ENCODE measurements around the gene DRG2.

The DRG2 gene

DNA sequence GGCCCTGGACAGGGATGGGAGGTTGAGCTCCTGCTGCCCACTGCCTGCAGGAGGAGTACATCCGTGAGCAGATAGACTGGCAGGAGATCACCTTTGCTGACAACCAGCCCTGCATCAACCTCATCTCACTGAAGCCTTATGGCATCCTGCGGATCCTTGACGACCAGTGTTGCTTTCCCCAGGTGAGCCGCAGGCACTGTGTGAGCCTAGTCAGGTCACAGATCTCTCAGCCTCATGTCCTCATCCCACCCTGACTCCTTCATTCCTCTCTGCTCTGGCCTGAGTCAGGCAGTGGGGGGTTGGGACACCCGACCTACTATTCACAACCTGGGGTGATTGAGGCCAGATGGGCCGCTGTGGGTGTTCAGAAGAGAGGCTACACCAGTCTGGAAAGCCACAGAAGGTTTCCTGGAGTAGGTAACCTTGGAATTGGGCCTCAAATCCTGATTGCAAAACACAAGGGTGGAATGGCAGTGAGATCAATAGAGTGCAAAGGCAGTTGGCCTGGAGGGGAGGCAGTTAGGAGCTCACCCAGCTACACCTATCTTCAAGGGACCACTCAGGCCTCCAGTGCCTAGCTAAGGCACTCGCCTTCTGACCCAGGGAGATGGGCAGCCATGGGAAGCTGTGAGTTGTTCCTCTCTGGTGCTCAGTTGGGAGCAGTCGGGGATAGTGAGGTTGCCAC lies 50.5 kb downstream of the DRG2 start:
- TF ChIP-seq, protein P1, sequence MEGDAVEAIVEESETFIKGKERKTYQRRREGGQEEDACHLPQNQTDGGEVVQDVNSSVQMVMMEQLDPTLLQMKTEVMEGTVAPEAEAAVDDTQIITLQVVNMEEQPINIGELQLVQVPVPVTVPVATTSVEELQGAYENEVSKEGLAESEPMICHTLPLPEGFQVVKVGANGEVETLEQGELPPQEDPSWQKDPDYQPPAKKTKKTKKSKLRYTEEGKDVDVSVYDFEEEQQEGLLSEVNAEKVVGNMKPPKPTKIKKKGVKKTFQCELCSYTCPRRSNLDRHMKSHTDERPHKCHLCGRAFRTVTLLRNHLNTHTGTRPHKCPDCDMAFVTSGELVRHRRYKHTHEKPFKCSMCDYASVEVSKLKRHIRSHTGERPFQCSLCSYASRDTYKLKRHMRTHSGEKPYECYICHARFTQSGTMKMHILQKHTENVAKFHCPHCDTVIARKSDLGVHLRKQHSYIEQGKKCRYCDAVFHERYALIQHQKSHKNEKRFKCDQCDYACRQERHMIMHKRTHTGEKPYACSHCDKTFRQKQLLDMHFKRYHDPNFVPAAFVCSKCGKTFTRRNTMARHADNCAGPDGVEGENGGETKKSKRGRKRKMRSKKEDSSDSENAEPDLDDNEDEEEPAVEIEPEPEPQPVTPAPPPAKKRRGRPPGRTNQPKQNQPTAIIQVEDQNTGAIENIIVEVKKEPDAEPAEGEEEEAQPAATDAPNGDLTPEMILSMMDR (IDR thresholded peaks at IDR 0.05; ENCODE audit: control insufficient read depth, extremely low read depth, insufficient read depth) = no peak
- H3K4me3 ChIP-seq (ENCODE audit: low read depth, low read length) = no peak overlapping the region
- DNase-seq (ENCODE audit: low read depth) = no peak

DNA sequence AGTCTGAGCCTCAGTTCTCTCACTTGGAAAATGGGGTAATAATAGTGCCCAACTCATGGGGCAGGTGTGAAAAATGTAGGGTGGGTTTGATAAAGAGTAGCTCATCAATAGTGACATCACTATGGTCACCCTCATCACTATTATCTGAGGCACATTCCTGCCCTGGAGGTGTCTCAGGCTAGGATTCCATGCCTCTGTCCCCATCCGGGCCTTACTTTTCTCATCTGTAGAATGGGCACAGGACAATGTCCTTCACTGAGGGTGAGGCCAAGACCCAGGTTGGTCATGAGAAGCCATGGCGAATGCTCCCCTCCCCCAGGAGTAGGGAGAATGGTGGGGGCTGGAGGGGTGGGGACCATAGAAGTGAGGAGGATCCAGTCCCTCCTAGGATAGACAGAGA lies 51.3 kb downstream of the DRG2 start:
- TF ChIP-seq, protein P1 (IDR thresholded peaks at IDR 0.05; ENCODE audit: control insufficient read depth, extremely low read depth, insufficient read depth) = no peak
- no peak overlapping the region for H3K4me3 ChIP-seq (ENCODE audit: low read depth, low read length)
- no peak for DNase-seq (ENCODE audit: low read depth)

DNA sequence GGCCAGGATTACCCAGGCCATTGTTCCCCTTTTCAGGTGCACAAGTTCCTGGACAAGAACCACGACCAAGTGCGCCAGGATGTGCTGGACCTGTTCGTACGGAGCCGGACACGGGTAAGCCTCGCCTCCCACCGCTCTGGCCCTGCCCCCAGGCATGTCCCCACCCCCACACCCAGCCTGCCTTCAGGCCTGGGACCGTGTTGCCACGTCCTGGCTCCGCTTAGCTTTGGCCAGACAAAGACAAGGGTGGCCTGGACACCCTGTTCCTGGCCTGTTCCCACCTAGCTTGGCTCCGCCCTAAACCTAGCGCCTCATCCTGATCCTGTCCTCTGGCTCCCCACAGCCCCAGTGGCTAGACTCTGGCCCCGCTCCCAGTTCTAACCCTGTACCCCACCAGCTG lies 51.8 kb downstream of the DRG2 start:
- H3K4me3 ChIP-seq (ENCODE audit: low read depth, low read length) = no peak overlapping the region
- TF ChIP-seq, protein P1 (IDR thresholded peaks at IDR 0.05; ENCODE audit: control insufficient read depth, extremely low read depth, insufficient read depth) = no peak
- no peak for DNase-seq (ENCODE audit: low read depth)

DNA sequence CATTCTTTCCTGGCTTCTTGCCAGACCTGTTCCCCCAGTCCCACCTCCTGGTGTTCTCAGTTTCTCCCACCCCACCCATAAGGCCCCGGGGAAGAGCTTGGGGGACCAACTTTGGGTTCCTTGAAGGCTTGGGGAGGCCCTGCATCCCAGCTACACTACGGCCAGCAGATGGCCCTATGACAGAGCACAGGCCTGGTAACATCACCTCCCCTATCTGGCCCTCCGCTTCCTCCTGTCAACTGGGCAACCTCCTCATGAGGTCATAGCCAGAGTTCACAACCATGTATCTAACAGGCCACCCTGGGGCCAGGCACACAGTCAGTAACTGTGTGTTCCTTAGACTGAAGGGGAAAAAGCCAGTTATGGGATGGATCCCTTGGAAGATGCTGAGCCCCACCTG lies 52.2 kb downstream of the DRG2 start:
- TF ChIP-seq, protein P1 (IDR thresholded peaks at IDR 0.05; ENCODE audit: control insufficient read depth, extremely low read depth, insufficient read depth) = peak; percentile 21; the same call in 1 of the 2 replicates
- DNase-seq (ENCODE audit: low read depth) = no peak
- no peak overlapping the region for H3K4me3 ChIP-seq (ENCODE audit: low read depth, low read length)

DNA sequence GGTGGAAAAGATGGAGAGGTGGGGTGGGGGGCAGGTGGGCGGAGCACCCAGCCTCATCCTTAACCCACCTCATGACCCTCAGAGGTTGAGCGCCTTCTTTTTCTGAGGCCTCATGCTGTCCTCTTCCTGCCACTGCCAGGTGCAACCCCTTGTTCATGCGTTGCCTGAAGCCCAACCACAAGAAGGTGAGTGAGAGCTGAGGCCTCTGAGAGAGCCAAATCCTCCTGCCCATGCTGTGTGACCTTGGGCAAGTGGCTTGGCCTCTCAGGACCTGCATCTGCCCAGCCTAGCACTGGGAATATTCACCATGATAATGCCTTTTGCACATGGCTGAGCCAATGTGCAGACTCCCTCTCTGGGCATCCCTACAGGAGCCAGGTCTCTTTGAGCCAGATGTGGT lies 52.9 kb downstream of the DRG2 start:
- TF ChIP-seq, protein P1 (IDR thresholded peaks at IDR 0.05; ENCODE audit: control insufficient read depth, extremely low read depth, insufficient read depth) = no peak
- no peak overlapping the region for H3K4me3 ChIP-seq (ENCODE audit: low read depth, low read length)
- DNase-seq (ENCODE audit: low read depth) = no peak

DNA sequence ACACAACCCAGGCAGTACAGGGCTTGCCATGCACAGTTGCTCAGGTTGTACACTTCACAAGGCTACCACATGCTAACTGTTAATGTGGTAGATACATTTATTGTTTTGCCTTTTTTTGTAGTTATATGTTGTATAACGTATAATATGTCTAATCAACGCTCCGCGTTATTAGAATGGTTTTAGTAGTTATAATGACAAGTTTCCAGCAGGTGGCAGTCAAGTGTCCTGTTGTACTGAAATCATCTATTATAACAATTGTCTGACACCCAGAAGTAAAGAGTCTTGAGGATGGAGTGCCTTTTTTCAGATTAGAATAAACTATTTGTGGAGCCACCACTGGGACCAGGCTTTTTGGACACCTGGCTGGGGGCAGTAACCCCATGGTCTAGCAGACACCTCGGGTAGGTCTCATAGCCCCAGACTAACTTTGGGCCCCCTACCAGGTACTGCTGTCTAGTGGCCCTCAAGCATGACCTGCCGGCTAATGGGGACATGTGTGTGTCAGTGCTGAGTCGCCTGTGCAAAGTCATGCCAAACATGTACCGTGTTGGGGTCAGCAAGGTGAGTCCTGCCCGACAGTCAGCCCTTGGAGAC lies 53.6 kb downstream of the DRG2 start:
- H3K4me3 ChIP-seq (ENCODE audit: low read depth, low read length) = no peak overlapping the region
- TF ChIP-seq, protein P1 (IDR thresholded peaks at IDR 0.05; ENCODE audit: control insufficient read depth, extremely low read depth, insufficient read depth) = peak; percentile 59
- DNase-seq (ENCODE audit: low read depth) = peak; percentile 18

DNA sequence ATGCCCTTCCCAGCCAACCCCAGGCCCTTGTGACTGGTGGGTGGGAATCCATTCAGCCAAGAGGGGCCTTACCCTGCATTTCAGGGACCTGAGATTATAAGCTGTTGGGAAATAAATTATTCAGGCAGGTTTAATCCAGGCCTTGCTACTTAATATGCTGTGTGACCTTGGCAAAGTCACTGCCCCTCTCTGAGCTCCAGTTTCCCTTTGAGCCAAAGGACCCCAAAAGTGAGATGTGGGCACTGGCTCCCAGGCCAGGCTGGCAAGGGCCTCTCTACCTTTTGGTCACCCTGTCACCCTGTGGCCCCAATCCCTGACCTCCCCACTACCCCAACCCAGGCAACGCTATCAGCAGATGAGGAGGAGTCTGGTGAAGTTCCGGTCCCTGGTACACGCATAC lies 54.7 kb downstream of the DRG2 start:
- H3K4me3 ChIP-seq (ENCODE audit: low read depth, low read length) = no peak overlapping the region
- TF ChIP-seq, protein P1 (IDR thresholded peaks at IDR 0.05; ENCODE audit: control insufficient read depth, extremely low read depth, insufficient read depth) = no peak
- DNase-seq (ENCODE audit: low read depth) = no peak
